Measurements from ENCODE around the gene BHLHA15. TPM values are rescaled to one million over a fixed set of nuclear protein-coding genes. Genes with fewer than 3 reads are reported as not detected.

Gene BHLHA15
- total RNA-seq = 0.77 and 0.87 TPM in 2 replicates

GRCh38 chr7:98211221-98211675 lies at the start of gene BHLHA15:
BHLHA15 (plus strand) TSS chr7:98211439; CDS start chr7:98212310, 871 bp downstream.

GRCh38 chr7:98251601-98252424 lies 40.6 kb downstream of the BHLHA15 start, which contains the start of gene TECPR1:
TECPR1 (minus strand) TSS chr7:98252232; CDS start chr7:98246146, 6,086 bp downstream.

Other genes with a start within 250 kb of the BHLHA15 start
- not detected in 2 replicates for gene OCM2, start 221.2 kb upstream of the BHLHA15 start, total RNA-seq
- gene LMTK2, start 104.6 kb upstream of the BHLHA15 start, total RNA-seq = 7.6 and 8.7 TPM in 2 replicates
- 52.3 and 69.5 TPM in 2 replicates for gene TECPR1, start 40.8 kb downstream of the BHLHA15 start, total RNA-seq
- gene BRI3, start 70.2 kb downstream of the BHLHA15 start, total RNA-seq = 45.9 and 57.3 TPM in 2 replicates
- 0.09 and 0.11 TPM in 2 replicates for gene BAIAP2L1, start 189.7 kb downstream of the BHLHA15 start, total RNA-seq